ENCODE data around the gene PXDC1.

DNA sequence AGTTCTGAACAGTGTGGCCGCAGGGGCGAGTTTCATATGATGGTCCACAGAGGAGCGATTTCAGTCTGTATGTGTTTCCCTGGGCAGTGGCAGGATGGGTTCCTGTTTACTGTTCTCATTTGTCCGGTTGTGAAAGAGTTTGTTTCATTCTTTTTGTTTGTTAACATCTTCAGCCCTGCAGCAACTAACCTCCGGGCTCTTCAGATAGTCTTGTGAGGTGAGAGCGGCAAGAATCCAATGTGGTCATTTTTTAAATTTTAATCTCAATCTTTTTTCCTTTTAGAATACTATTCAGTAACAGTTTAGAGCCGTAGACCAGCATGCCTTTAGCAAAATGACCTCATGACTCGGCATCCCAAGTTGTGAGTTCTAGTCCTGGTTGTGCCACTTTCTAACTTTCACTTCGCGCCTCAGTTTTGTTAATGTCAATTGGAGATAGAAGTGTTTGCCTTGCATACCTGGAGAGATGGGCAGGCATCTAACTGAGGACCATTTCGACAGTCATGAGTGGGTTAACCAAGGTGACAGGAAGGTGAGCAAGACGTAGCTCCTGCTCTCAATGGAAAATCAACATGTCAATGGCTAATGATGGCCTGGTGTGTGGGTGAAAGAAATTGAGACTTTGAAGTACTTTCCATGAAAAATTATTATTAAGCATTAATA lies 38.5 kb upstream of the PXDC1 start:
- TF ChIP-seq, protein P1, sequence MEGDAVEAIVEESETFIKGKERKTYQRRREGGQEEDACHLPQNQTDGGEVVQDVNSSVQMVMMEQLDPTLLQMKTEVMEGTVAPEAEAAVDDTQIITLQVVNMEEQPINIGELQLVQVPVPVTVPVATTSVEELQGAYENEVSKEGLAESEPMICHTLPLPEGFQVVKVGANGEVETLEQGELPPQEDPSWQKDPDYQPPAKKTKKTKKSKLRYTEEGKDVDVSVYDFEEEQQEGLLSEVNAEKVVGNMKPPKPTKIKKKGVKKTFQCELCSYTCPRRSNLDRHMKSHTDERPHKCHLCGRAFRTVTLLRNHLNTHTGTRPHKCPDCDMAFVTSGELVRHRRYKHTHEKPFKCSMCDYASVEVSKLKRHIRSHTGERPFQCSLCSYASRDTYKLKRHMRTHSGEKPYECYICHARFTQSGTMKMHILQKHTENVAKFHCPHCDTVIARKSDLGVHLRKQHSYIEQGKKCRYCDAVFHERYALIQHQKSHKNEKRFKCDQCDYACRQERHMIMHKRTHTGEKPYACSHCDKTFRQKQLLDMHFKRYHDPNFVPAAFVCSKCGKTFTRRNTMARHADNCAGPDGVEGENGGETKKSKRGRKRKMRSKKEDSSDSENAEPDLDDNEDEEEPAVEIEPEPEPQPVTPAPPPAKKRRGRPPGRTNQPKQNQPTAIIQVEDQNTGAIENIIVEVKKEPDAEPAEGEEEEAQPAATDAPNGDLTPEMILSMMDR (IDR thresholded peaks at IDR 0.05): no peak
- no peak for TF ChIP-seq EP300 (IDR thresholded peaks at IDR 0.05)
